ENCODE results near the gene RBM39. TPM values are rescaled to one million over a fixed set of nuclear protein-coding genes. Genes with fewer than 3 reads are reported as not detected.
"Not testable (repeated sequence)": the region's sequence is repeated elsewhere in the genome, so short reads cannot be mapped to it uniquely, and the experiment has no call there.

The RBM39 gene
- total and polyA plus RNA-seq, 8 donors: 98.7 to 426 (median 134) TPM

DNA sequence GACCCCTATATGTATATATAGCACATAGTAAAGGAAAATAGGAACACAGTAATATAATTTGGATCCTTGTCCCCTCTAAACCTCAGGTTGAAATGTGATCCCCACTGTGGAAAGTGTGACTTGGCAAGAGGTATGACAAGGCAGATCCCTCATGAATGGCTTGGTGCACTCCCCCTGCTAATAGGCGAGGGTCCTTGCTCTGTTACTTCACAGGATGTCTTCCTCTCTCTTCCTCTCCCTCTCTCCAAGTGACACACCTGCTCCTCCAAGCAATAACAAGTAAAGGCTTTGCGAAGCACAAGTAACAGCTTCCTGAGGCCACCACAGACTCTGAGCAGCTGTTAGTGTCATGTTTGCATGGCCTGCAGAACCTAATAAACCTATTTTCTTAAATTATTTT, 26.4 kb downstream of the RBM39 start:
- no peak for ATAC-seq
- TF ChIP-seq, protein P1, sequence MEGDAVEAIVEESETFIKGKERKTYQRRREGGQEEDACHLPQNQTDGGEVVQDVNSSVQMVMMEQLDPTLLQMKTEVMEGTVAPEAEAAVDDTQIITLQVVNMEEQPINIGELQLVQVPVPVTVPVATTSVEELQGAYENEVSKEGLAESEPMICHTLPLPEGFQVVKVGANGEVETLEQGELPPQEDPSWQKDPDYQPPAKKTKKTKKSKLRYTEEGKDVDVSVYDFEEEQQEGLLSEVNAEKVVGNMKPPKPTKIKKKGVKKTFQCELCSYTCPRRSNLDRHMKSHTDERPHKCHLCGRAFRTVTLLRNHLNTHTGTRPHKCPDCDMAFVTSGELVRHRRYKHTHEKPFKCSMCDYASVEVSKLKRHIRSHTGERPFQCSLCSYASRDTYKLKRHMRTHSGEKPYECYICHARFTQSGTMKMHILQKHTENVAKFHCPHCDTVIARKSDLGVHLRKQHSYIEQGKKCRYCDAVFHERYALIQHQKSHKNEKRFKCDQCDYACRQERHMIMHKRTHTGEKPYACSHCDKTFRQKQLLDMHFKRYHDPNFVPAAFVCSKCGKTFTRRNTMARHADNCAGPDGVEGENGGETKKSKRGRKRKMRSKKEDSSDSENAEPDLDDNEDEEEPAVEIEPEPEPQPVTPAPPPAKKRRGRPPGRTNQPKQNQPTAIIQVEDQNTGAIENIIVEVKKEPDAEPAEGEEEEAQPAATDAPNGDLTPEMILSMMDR (IDR thresholded peaks at IDR 0.05): no peak
- peaks cover 0 to 7% (median 0%) of the 10 kb centered on the region in 3 donors for H3K4me1 ChIP-seq
- intact Hi-C loops (cut with DNase I): no loop called here
- no peak overlapping the region for H3K27ac ChIP-seq
- H3K4me3 ChIP-seq: no peak overlapping the region
- 93 to 99% methylated on average over 2 of the region's 2 CpGs for WGBS, 2 donors
- H3K36me3 ChIP-seq: peaks cover 10 to 97% (median 66%) of the 10 kb centered on the region in 3 donors
- DNase-seq: no peak
- FAIRE-seq: no peak
- H3K27me3 ChIP-seq: no peaks in the 10 kb centered on the region
- H3K9me3 ChIP-seq: no peaks in the 10 kb centered on the region

DNA sequence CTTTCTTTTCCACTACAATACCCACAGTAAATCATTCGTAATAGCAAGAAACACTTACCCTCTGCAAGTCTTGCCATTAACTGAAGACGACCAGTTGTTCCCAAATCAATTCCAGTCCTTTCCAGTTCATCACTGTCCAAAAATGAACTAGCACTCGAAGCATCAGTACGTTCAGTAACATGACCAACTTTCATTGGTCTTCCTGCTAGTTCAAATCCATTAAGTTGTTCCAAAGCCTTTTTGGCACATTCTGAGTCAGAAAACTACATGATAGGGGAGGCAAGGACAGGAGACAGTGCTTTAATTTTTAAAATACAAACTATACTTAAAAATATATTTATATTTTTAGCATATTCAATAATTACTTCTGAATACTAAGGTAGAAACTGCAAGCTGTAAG, 27.9 kb downstream of the RBM39 start:
- Histone ChIP-seq H3K4me1 (peaks cover 0 to 7% (median 0%) of the 10 kb centered on the region in 3 donors), H3K4me3 (no peak overlapping the region), H3K27ac (no peak overlapping the region), H3K9me3 (no peaks in the 10 kb centered on the region), H3K27me3 (no peaks in the 10 kb centered on the region), H3K36me3 (peaks cover 10 to 93% (median 57%) of the 10 kb centered on the region in 3 donors)
- TF ChIP-seq, protein P1 (IDR thresholded peaks at IDR 0.05): no peak
- no peak for ATAC-seq
- 69 to 81% methylated on average over 4 of the region's 4 CpGs for WGBS, 2 donors
- no peak for FAIRE-seq
- no peak for DNase-seq
- intact Hi-C loops (cut with DNase I): no loop called here

DNA sequence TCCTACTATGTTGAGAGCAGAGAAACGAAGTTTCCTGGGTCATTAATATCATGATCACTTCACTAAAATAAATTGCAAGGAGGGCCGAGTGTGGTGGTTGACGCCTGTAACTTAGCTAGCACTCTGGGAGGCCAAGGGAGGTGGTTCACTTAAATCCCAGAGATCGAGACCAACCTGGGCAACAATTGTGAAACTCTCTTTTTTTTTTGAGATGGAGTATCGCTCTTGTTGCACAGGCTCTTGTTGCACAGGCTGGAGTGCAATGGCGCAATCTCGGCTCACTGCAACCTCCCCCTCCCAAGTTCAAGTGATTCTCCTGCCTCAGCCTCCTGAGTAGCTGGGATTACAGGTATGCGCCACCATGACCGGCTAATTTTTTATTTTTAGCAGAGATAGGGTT, 28.9 kb downstream of the RBM39 start:
- FAIRE-seq; H3K4me1 ChIP-seq; ATAC-seq; DNase-seq; H3K4me3 ChIP-seq; H3K9me3 ChIP-seq; H3K27ac ChIP-seq; intact Hi-C loops (cut with DNase I); H3K27me3 ChIP-seq: not testable (repeated sequence)
- WGBS, 2 donors: 84 to 86% methylated on average over 9 of the region's 9 CpGs
- H3K36me3 ChIP-seq: peaks cover 10 to 92% (median 55%) of the 10 kb centered on the region in 3 donors

DNA sequence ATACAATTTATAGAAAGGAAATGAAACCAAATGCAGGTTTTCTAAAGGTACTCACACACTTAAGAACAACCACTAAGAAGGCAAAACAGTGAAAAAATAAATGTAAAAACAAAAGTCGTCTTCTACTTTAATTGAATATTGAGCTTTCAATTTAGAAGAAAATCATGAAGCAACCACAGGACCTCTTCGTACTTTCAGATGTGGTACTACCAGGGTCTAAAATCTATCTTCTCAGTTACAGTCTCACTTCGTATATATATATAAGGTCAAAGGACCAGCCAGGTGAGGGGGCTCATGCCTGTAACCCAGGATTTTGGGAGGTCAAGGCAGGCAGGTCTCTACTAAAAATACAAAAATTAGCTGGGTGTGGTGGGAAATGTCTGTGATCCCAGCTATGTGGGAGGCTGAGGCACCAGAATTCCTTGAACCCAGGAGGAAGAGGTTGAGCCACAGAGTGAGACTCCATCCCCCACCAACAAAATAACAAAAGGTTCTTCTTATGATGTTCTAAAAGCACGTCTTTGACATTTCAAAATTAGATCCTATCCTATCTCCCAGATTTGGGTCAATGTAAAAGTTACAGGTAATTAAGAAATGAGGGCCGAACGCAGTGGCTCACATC, 30.4 kb downstream of the RBM39 start:
- Histone ChIP-seq H3K9me3 (no peaks in the 10 kb centered on the region), H3K27me3 (no peaks in the 10 kb centered on the region), H3K4me1 (peaks cover 0 to 7% (median 0%) of the 10 kb centered on the region in 3 donors), H3K4me3 (no peak overlapping the region), H3K36me3 (peaks cover 4 to 87% (median 52%) of the 10 kb centered on the region in 3 donors), H3K27ac (no peak overlapping the region)
- 67 to 75% methylated on average over 6 of the region's 6 CpGs for WGBS, 2 donors
- DNase-seq (no peak), FAIRE-seq (no peak), ATAC-seq (no peak)
- intact Hi-C loops (cut with DNase I): no loop called here
- TF ChIP-seq, protein P1 (IDR thresholded peaks at IDR 0.05): no peak

DNA sequence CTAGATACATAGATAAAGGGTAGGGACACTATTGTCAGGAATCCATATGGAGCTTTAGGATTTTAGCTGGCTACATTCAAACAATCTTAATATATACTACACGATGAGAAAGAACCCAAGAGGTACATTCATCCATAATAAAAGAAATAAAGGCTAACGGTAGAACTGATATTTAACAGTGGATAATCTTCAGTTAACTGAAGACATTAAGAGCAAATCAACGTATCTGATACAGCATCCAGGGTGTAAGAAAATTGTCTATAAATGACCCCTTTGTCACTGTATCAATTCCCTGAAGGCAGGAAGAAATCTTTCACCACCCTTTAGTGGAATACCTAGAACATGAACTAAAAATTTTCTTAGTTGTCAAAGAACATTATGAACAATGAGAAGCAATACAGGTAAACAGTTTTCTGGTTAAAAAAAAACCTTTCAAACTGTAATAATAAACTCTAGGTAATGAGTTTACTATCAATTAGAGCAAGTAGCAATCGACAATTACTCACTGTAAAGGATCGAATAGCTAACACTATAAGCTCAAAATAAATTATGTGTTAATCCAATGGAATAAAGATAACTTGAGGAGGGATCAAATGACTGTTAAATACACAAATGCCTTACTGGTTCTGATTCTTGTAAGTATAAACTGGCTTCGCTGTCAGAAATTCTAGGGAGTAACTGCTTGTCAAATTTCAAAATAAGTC, 31.0 kb downstream of the RBM39 start:
- 33 to 45% methylated on average over 6 of the region's 6 CpGs for WGBS, 2 donors
- Histone ChIP-seq H3K4me1 (peaks cover 0 to 7% (median 0%) of the 10 kb centered on the region in 3 donors), H3K27me3 (no peaks in the 10 kb centered on the region), H3K36me3 (peaks cover 0 to 87% (median 52%) of the 10 kb centered on the region in 3 donors), H3K27ac (no peak overlapping the region), H3K9me3 (no peaks in the 10 kb centered on the region), H3K4me3 (no peak overlapping the region)
- intact Hi-C loops (cut with DNase I): no loop called here
- FAIRE-seq (no peak), ATAC-seq (no peak), DNase-seq (no peak)
- TF ChIP-seq, protein P1 (IDR thresholded peaks at IDR 0.05): no peak
